Measurements from ENCODE around the gene SPINK14. TPM values are rescaled to one million over a fixed set of nuclear protein-coding genes. Genes with fewer than 3 reads are reported as not detected.

SPINK14 gene, protein sequence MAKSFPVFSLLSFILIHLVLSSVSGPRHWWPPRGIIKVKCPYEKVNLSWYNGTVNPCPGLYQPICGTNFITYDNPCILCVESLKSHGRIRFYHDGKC
- total RNA-seq, result not detected

DNA sequence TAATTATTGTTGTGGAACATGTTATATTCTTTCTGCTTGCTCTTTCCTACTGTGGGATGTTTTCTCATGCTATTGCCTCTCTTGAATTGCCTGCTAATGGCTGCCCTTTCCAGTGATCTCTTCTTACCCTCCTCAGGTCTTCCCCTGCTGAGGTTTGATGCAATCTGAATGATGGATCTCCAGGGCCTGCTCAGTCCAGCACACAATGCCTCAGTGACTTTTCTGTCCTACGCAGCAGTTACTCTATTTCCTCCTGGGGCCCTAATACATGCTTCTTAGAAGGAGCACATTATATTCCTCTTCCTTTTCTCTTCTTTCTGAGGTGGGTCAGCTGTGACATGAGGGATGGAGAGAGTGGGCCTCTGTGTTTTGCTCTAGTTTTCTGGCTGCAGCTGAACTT lies at the start of gene SPINK14:
TSS of gene SPINK14 (plus strand) at position 301 of the 400 bp plus-strand sequence. CDS start 1,187 bp downstream, outside the sequence.
- Mint-ChIP-seq H3K27ac (no peak within 1 kb of the TSS), H3K9me3 (no peaks in the 10 kb centered on the region), H3K36me3 (no peaks in the 10 kb centered on the region)
- no peak for DNase-seq (ENCODE audit: low spot score in 2 of 2)
- no peak for ATAC-seq

DNA sequence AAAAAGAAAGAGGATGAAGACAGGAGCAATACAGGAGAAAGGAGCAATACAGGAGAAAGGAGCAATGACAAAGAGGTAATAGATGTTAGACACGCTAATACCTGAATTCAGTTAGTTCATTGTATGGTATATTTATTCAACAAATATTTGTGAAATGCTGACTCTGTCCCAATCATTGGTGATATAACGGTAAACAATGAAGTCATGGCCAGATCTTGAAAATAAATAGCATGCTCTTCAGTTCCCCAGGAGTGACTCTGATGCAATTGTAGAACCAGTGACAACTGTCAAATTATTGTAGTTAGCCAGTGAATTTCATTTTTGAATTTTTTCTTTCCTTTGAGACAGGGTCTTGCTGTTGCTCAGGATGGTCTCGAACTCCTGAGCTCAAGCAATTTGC lies 48.0 kb upstream of the SPINK14 start:
- ATAC-seq, result no peak
- no peak for DNase-seq (ENCODE audit: low spot score in 2 of 2)
- Mint-ChIP-seq H3K27ac (no peak overlapping the region), H3K9me3 (no peaks in the 10 kb centered on the region), H3K36me3 (no peaks in the 10 kb centered on the region)

DNA sequence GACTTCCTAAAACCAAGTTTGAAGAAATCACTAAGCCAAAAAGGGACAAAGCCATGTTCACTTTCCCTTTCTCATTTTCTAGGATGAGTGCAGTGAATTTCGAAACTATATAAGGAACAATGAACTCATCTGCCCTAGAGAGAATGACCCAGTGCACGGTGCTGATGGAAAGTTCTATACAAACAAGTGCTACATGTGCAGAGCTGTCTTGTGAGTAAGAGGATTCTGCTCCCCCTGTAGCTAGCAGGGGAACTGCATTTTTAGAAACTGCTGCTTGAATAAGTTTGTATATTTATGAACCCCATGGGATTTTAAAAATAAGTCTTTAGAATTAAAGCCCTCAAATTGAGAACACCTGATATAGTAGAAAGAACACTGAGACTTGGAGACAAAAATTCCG lies 42.7 kb upstream of the SPINK14 start:
- H3K36me3 Mint-ChIP-seq, result no peaks in the 10 kb centered on the region
- H3K27ac Mint-ChIP-seq, result no peak overlapping the region
- peaks cover 0 to 3% of the 10 kb centered on the region in 2 donors for H3K9me3 Mint-ChIP-seq
- ATAC-seq (no peak), DNase-seq (ENCODE audit: low spot score in 2 of 2) (no peak)

DNA sequence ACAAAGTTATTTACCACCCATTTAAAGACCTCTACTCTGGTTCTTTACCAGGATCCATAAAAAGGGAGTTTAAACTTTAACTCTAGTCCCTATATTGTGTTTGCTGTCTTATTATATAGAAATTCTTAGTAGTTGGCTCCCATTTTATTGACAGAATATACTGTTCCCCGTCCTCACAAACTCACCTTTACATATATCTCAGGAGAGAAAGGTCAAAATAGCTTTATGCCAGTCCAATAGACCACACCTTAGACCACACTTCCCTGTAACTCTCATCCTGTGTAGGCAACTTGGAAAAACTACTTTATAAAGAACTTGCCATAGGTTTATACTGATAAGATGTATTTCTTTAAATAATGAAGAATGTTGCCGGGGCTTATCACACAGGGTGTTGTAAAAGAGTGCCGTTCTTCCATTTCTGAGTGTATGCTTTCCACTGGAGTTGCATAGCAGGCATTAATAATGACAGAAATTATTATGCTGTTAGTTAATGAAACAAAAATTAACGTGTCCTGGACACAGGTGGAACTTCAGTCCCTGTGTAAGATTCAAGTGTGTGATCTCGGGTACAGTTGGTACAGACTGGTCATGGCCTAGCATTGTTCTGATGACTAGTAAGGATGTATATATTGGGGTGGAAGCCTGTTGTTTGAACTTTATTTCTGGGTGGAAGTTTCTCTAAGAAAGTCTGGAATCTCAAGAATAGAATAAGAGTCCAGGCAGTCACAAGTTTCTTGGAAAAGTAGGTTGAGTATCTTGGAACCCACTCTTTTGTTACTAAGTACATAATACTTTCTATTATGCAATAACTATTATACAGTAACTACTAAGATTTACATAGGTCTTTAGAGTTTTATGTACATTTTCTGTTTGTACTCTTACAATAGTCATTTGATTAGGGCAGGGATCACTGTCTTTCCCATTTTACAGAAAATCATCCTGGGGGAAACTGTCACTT lies 33.0 kb upstream of the SPINK14 start:
- DNase-seq (ENCODE audit: low spot score in 2 of 2) (no peak), ATAC-seq (no peak)
- Mint-ChIP-seq H3K27ac (no peak overlapping the region), H3K36me3 (no peaks in the 10 kb centered on the region), H3K9me3 (no peaks in the 10 kb centered on the region)

DNA sequence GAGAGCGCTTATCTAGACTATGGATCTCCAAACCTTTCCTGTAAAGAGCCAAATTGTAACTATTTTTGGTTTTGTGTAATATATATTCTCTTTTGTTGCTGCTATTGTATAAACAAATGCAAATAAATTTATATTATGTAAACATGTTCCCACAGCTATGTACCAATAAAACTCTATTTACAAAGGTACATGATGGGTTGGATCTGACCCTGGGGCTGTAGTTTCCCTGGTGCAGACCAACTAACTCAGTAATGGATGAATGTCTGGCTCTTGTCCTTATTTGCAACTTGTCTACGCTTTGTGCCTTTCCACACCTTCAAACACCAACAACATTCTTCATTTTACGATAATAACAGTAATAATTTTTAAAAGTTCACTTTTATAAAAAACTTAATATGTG lies 27.5 kb upstream of the SPINK14 start:
- Mint-ChIP-seq H3K9me3 (peaks cover 0 to 6% of the 10 kb centered on the region in 2 donors), H3K27ac (no peak overlapping the region), H3K36me3 (no peaks in the 10 kb centered on the region)
- no peak for DNase-seq (ENCODE audit: low spot score in 2 of 2)
- ATAC-seq, result no peak

DNA sequence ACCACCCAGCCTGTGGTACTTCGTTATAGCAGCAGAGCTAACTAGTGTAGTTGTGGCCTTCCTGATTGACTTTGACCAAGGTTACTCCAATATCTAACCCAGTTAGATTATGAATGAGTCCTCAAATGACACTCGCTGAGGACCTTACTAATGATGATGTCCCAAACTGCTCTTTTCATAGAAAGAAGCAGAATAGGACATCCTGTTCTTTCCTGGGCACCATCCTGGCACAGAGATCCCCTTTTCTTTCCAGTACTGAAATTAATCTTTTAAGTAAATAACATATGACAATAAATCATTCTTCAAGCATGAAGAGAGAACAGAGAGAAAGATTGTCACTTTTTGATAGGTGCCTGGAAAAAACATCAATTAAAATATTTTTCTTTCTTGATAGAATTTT lies 26.7 kb upstream of the SPINK14 start:
- Mint-ChIP-seq H3K9me3 (peaks cover 0 to 6% of the 10 kb centered on the region in 2 donors), H3K27ac (no peak overlapping the region), H3K36me3 (no peaks in the 10 kb centered on the region)
- ATAC-seq, result no peak
- DNase-seq (ENCODE audit: low spot score in 2 of 2), result no peak

DNA sequence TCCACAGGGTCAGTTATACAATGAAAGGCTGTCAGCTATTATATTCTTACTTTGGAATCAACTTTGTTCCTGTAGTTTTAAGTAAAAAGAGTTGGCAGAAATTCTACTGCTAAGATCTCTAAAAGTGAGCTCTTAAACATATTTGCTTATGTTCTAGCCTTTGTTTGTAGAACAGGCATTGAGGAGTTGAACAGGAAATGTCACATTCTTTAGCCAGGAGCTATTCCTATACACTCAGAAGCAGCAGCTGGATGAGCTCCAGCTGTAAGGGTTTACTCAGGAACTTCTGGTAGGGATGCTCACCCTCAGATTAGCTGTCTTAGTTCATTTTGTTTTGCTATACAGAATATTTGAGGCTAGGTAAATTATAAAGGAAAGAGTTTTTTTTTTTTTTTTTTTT lies 22.4 kb upstream of the SPINK14 start:
- Mint-ChIP-seq H3K36me3 (no peaks in the 10 kb centered on the region), H3K9me3 (peaks cover 0 to 6% of the 10 kb centered on the region in 2 donors), H3K27ac (no peak overlapping the region)
- DNase-seq (ENCODE audit: low spot score in 2 of 2), result no peak
- no peak for ATAC-seq

DNA sequence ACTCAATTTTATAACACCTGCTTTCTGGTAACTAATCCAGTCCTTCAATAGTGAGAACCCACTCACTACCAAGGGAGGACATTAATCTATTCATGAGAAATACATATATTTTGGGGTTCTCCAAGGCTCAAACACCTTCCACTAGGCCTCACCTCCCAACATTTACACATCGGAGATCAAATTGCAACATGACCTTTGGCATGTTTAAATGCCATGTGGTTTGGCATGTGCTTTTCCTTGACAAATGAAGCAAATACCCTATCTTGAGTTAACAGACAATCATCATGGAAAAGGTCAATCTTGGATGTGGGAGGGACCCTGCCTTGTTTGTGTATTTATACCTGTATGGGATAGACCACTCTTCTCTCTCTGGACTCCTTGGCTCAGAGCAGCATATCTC lies 21.9 kb upstream of the SPINK14 start:
- no peak for ATAC-seq
- peaks cover 0 to 6% of the 10 kb centered on the region in 2 donors for H3K9me3 Mint-ChIP-seq
- DNase-seq (ENCODE audit: low spot score in 2 of 2), result no peak
- no peak overlapping the region for H3K27ac Mint-ChIP-seq
- H3K36me3 Mint-ChIP-seq, result no peaks in the 10 kb centered on the region

DNA sequence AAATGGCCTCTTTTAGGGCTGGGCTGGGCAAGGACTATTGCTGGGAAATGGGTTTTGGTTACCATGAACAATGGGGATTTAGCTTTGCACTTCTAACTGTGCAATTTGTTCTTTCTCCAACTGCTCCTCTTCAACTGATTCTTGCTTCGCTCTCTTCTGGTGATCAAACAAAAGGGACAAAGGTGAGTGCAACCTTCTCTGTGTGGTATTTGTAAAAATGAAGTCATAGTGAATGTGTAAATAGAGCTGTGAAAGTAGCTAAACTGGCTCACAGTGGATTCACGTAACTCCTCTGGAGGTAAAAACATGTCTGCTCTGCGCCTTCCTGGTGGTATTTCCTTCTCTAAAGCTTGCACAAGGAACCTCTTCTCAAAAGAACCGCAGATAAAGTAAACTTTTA lies 20.9 kb upstream of the SPINK14 start:
- DNase-seq (ENCODE audit: low spot score in 2 of 2) (no peak), ATAC-seq (no peak)
- Mint-ChIP-seq H3K36me3 (no peaks in the 10 kb centered on the region), H3K9me3 (peaks cover 0 to 6% of the 10 kb centered on the region in 2 donors), H3K27ac (no peak overlapping the region)

DNA sequence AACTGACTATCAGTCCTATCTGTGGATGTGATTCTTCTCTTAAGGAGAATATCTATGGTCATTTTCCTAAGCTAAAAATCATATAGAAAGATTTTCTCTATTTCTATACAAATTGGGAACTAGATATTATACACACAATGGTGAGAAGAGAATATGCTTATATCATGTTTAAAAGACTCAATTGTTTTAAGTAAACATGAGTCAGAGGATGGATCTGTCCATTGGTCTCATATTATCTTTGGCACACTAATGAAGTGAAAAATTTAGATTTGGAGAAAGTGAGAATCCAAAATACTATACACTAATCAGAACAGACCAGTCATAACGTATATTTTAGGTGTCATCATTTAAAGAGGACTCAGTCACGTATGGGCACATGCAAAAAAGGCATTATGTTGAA lies 16.5 kb upstream of the SPINK14 start:
- ATAC-seq (no peak), DNase-seq (ENCODE audit: low spot score in 2 of 2) (no peak)
- Mint-ChIP-seq H3K36me3 (no peaks in the 10 kb centered on the region), H3K27ac (no peak overlapping the region), H3K9me3 (peaks cover 5 to 8% of the 10 kb centered on the region in 2 donors)

DNA sequence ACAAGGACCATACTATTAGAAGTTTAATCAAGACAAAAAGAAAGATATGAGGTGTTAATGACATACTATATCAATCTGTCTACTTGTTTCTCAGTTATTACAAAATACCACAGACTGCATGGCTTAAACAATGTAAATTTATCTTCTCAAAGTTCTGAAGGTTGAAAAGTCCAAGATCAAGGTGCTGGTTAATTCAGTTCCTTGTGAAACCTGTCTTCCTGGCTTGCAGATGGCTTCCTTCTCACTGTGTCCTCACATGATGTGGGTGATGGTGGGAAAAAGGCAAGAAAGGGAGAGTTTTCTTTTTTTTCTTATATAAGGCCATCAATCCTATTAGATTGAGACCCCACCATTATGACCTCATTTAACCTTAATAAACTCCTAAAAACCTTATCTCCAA lies 15.6 kb upstream of the SPINK14 start:
- Mint-ChIP-seq H3K9me3 (peaks cover 5 to 8% of the 10 kb centered on the region in 2 donors), H3K27ac (no peak overlapping the region), H3K36me3 (no peaks in the 10 kb centered on the region)
- DNase-seq (ENCODE audit: low spot score in 2 of 2), result no peak
- no peak for ATAC-seq

DNA sequence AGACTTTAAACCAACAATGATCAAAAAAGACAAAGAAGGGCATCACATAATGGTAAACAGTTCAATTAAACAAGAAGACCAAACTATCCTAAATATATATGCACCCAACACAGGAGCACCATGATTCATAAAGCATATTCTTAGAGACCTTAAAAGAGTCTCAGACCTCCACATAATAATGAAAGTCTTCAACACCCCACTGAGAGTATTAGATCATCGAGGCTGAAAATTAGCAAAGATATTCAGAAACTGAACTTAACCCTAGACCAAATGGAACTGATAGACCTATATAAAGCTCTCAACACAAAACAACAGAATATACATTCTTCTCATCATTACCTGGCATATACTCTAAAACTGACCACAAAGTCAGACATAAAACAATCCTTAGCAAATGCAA lies 11.7 kb upstream of the SPINK14 start:
- ATAC-seq (no peak), DNase-seq (ENCODE audit: low spot score in 2 of 2) (no peak)
- no peak overlapping the region for H3K27ac Mint-ChIP-seq
- H3K9me3 Mint-ChIP-seq, result peaks cover 5 to 8% of the 10 kb centered on the region in 2 donors
- no peaks in the 10 kb centered on the region for H3K36me3 Mint-ChIP-seq

DNA sequence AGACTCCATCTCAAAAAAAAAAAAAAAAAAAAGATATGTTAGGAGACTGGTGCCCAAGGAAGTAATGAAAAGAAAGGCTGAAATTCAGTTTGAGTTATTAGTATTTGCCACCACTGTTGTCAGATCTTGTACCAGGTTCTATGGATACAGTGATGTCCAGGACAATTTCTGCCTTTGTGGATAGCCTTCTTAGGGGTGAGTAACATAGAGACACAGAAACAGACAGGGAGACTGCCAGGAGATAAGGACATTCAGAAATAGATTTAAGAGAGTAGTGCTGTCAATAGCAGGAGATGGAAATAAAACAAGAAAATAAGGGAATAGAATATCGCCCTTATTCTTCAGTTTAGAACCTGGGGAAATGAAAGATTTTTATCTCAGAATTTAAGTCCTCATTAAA lies 6.3 kb upstream of the SPINK14 start:
- ATAC-seq (no peak), DNase-seq (ENCODE audit: low spot score in 2 of 2) (no peak)
- Mint-ChIP-seq H3K36me3 (no peaks in the 10 kb centered on the region), H3K9me3 (no peaks in the 10 kb centered on the region), H3K27ac (no peak overlapping the region)

DNA sequence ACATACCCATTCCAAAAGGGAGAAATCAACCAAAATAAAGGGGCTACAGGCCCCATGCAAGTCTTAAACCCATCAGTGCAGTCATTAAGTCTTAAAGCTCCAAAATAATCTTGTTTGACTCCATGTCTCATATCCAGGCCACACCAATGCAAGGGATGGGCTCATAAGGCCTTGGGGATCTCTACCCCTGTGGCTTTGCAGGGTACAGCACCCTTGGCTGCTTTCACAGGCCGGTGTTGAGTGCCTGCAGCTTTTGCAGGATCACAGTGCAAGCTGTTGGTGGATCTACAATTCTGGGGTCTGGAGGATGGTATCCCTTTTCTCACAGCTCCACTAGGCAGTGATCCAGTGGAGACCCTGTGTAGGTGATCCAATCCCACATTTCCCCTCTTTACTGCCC lies 5.0 kb upstream of the SPINK14 start:
- ATAC-seq (no peak), DNase-seq (ENCODE audit: low spot score in 2 of 2) (no peak)
- Mint-ChIP-seq H3K36me3 (no peaks in the 10 kb centered on the region), H3K9me3 (no peaks in the 10 kb centered on the region), H3K27ac (no peak overlapping the region)

DNA sequence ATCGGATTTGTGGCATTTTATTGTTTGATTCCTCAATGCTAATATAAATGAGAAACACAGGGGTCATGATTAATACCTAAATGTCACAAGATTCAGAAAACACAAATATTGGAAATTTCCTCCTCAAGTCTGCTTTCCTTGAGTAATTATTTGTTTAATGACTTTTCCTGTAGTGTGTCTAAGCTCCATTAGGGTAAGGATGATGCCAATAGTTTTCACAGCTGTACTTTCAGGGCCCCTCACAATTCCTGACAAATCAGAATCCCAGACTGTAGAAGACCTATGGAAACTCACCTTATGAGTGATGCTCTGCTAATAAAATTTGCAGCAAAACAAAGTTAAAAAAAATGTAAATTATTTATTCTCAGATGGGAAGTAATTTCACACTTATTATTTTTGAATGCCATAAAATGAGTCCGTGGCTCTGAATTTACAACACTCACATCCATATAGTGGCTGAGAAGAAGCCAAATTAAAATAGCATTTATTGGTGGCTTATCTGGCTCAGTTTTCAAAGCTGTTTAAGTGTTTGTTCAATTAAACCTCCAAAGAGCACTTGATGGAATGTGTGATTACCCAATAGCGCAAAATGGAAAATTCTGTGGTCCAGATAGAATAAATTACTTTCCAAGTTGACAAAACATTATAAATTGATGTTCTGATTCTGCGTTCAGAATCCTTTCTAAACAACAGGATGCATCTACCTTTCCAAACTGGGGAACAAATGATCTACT lies 1.6 kb upstream of the SPINK14 start:
- ATAC-seq (no peak), DNase-seq (ENCODE audit: low spot score in 2 of 2) (no peak)
- no peak overlapping the region for H3K27ac Mint-ChIP-seq
- H3K36me3 Mint-ChIP-seq, result no peaks in the 10 kb centered on the region
- H3K9me3 Mint-ChIP-seq, result no peaks in the 10 kb centered on the region

DNA sequence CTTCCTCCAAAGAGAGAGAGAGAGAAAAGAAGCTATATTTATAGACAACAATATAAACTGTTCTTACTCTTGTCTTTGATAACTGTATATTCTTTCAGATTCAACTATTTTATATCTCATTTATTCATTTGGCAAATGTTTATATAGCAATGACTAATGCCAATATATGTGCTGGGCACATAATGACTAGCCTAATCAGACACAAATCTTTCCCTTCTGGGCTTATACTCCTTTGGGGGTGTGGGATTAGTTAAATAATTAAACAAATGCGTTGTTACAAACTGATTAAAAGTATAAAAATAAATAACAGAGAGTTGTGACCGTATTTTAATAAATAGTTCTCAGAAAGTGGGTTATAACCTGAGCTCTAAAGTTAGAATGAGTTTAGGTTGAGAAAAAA lies 4.0 kb downstream of the SPINK14 start:
- no peaks in the 10 kb centered on the region for H3K9me3 Mint-ChIP-seq
- H3K27ac Mint-ChIP-seq, result no peak overlapping the region
- DNase-seq (ENCODE audit: low spot score in 2 of 2) (no peak), ATAC-seq (no peak)
- no peaks in the 10 kb centered on the region for H3K36me3 Mint-ChIP-seq

DNA sequence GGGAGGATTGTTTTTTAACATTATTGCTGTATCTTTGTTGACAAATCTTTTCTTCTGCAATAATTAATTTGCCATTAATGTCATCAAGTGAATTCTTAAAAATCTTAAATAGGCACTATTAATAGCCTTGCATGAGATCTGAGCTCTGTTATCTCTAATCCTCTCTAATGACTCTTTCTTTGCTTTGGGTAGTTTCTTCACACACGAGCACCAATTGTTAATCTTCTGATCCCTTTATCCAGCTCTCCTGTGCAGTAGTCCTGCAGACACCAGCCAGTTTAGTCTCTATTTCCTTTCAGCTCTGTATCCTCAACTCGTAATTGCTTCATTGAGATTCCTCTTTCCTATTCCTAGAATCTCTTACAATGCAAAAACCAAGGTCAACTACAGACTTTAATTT lies 8.1 kb downstream of the SPINK14 start:
- H3K27ac Mint-ChIP-seq, result no peak overlapping the region

More for the DNA sequence above, 8.1 kb downstream of the SPINK14 start:
- ATAC-seq (no peak), DNase-seq (ENCODE audit: low spot score in 2 of 2) (no peak)
- Mint-ChIP-seq H3K9me3 (no peaks in the 10 kb centered on the region), H3K36me3 (no peaks in the 10 kb centered on the region)

Data from activated naive CD4-positive, alpha-beta T cell treated with anti-CD3 and anti-CD28 coated beads, Interleukin-2, amount 50 U/mL, for 72 hours (primary cell).